Liver (tissue), 3 donors: ENCODE results near the gene PRKAR1B.
"Not testable (repeated sequence)": the region's sequence is repeated elsewhere in the genome, so short reads cannot be mapped to it uniquely, and the experiment has no call there.

ENCODE experiments used
- GABPA ChIP-seq, 2 donors: IDR thresholded peaks in 1 of 2; conservative IDR thresholded peaks in 1 of 2; 2 replicates each; pipeline ENCODE4 v1.6.1; 2016; ENCODE audit warnings: antibody characterized with exemption in 2 of 2, mild to moderate bottlenecking in 1 of 2, moderate library complexity in 1 of 2
- JUND ChIP-seq, 2 donors: IDR thresholded peaks; 2 replicates each; pipeline ENCODE4 v1.6.1; 2016; ENCODE audit warnings: antibody characterized with exemption in 2 of 2
- RXRA ChIP-seq, 2 donors: IDR thresholded peaks; 2 replicates each; pipeline ENCODE4 v1.6.1; 2017 to 2018; ENCODE audit warnings: antibody characterized with exemption in 2 of 2, mild to moderate bottlenecking in 1 of 2
- SP1 ChIP-seq: IDR thresholded peaks from 2 replicates; pipeline ENCODE4 v1.6.1; 2018; ENCODE audit warnings: antibody characterized with exemption, mild to moderate bottlenecking
- TAF1 ChIP-seq: conservative IDR thresholded peaks from 2 replicates; pipeline ENCODE4 v1.6.1; 2016; ENCODE audit warnings: antibody characterized with exemption, mild to moderate bottlenecking
- YY1 ChIP-seq: IDR thresholded peaks from 2 replicates; pipeline ENCODE4 v1.6.1; 2016; ENCODE audit warnings: antibody characterized with exemption, mild to moderate bottlenecking
- TF ChIP-seq, protein P1 (sequence below): fragments of 150-350 bp; IDR thresholded peaks from 2 replicates; pipeline ENCODE4 v1.5.1; 2017; ENCODE audit warnings: improper control_type of control experiment, low read depth, low read length; ENCODE audit not compliant: missing input control
- TF ChIP-seq, protein P2 (sequence below): IDR thresholded peaks from 2 replicates; pipeline ENCODE4 v1.6.1; 2016; ENCODE audit warnings: antibody characterized with exemption
- TF ChIP-seq, protein P3 (sequence below): IDR thresholded peaks from 2 replicates; pipeline ENCODE4 v1.6.1; 2016; ENCODE audit warnings: antibody characterized with exemption, mild to moderate bottlenecking
- TF ChIP-seq, protein P4 (sequence below): IDR thresholded peaks from 2 replicates; pipeline ENCODE4 v1.6.1; 2016; ENCODE audit warnings: antibody characterized with exemption
- TF ChIP-seq, protein P5 (sequence below): IDR thresholded peaks from 2 replicates; pipeline ENCODE4 v1.6.1; 2016; ENCODE audit warnings: antibody characterized with exemption
- donor health status: healthy.
- donor health status: healthy.

DNA sequence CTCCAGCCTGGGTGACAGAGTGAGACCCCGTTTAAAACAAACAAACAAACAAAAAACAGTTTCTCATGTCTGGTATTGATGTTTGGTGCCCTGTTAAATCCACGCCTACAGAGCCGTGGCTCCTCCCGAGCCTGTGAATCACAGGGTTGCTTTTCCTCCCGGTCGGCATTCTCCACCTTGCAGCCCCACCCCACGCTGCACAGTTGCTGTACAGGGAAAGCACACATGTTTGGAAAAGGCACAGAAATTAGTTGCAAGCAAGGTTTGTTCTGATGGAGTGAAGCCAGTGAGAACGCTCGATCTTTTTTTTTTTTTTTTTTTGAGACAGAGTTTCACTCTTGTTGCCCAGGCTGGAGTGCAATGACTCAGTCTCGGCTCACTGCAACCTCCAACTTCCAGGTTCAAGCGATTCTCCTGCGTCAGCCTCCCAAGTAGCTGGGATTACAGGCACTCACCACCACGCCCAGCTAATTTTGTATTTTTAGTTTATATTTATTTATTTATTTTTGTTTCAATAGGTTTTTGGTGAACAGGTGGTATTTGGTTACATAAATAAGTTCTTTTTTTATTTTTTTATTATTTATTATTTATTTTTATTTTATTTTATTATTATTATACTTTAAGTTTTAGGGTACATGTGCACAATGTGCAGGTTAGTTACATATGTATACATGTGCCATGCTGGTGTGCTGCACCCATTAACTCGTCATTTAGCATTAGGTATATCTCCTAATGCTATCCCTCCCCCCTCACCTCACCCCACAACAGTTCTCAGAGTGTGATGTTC is 16.5 kb upstream of the PRKAR1B start:
- TF ChIP-seq TAF1; JUND (IDR thresholded peaks at IDR 0.05); SP1; YY1; RXRA (IDR thresholded peaks at IDR 0.05); GABPA (IDR thresholded peaks at IDR 0.05 in 1 of 2, conservative IDR thresholded peaks at IDR 0.05 in 1 of 2): not testable (repeated sequence)
- TF ChIP-seq, protein P1, sequence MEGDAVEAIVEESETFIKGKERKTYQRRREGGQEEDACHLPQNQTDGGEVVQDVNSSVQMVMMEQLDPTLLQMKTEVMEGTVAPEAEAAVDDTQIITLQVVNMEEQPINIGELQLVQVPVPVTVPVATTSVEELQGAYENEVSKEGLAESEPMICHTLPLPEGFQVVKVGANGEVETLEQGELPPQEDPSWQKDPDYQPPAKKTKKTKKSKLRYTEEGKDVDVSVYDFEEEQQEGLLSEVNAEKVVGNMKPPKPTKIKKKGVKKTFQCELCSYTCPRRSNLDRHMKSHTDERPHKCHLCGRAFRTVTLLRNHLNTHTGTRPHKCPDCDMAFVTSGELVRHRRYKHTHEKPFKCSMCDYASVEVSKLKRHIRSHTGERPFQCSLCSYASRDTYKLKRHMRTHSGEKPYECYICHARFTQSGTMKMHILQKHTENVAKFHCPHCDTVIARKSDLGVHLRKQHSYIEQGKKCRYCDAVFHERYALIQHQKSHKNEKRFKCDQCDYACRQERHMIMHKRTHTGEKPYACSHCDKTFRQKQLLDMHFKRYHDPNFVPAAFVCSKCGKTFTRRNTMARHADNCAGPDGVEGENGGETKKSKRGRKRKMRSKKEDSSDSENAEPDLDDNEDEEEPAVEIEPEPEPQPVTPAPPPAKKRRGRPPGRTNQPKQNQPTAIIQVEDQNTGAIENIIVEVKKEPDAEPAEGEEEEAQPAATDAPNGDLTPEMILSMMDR: not testable (repeated sequence)
- TF ChIP-seq, protein P2, sequence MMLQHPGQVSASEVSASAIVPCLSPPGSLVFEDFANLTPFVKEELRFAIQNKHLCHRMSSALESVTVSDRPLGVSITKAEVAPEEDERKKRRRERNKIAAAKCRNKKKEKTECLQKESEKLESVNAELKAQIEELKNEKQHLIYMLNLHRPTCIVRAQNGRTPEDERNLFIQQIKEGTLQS: not testable (repeated sequence)
- TF ChIP-seq, protein P3, sequence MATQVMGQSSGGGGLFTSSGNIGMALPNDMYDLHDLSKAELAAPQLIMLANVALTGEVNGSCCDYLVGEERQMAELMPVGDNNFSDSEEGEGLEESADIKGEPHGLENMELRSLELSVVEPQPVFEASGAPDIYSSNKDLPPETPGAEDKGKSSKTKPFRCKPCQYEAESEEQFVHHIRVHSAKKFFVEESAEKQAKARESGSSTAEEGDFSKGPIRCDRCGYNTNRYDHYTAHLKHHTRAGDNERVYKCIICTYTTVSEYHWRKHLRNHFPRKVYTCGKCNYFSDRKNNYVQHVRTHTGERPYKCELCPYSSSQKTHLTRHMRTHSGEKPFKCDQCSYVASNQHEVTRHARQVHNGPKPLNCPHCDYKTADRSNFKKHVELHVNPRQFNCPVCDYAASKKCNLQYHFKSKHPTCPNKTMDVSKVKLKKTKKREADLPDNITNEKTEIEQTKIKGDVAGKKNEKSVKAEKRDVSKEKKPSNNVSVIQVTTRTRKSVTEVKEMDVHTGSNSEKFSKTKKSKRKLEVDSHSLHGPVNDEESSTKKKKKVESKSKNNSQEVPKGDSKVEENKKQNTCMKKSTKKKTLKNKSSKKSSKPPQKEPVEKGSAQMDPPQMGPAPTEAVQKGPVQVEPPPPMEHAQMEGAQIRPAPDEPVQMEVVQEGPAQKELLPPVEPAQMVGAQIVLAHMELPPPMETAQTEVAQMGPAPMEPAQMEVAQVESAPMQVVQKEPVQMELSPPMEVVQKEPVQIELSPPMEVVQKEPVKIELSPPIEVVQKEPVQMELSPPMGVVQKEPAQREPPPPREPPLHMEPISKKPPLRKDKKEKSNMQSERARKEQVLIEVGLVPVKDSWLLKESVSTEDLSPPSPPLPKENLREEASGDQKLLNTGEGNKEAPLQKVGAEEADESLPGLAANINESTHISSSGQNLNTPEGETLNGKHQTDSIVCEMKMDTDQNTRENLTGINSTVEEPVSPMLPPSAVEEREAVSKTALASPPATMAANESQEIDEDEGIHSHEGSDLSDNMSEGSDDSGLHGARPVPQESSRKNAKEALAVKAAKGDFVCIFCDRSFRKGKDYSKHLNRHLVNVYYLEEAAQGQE: not testable (repeated sequence)
- TF ChIP-seq, protein P4, sequence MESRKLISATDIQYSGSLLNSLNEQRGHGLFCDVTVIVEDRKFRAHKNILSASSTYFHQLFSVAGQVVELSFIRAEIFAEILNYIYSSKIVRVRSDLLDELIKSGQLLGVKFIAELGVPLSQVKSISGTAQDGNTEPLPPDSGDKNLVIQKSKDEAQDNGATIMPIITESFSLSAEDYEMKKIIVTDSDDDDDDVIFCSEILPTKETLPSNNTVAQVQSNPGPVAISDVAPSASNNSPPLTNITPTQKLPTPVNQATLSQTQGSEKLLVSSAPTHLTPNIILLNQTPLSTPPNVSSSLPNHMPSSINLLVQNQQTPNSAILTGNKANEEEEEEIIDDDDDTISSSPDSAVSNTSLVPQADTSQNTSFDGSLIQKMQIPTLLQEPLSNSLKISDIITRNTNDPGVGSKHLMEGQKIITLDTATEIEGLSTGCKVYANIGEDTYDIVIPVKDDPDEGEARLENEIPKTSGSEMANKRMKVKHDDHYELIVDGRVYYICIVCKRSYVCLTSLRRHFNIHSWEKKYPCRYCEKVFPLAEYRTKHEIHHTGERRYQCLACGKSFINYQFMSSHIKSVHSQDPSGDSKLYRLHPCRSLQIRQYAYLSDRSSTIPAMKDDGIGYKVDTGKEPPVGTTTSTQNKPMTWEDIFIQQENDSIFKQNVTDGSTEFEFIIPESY: not testable (repeated sequence)
- TF ChIP-seq, protein P5, sequence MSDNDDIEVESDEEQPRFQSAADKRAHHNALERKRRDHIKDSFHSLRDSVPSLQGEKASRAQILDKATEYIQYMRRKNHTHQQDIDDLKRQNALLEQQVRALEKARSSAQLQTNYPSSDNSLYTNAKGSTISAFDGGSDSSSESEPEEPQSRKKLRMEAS: not testable (repeated sequence)
